H9 (cell line): ENCODE results near the gene TMEM200C. TPM values are rescaled to one million over a fixed set of nuclear protein-coding genes. Genes with fewer than 3 reads are reported as not detected.

Source experiments
- DNase-seq: peaks from one replicate; pipeline ENCODE4 v3.0.0-alpha.2; 2017
- H2AFZ ChIP-seq: one replicate; pipeline ENCODE4 v1.6.1; 2013; ENCODE audit warnings: mild to moderate bottlenecking, low read length, control low read depth, moderate library complexity
- H2AK5ac ChIP-seq: 2 replicates; pipeline ENCODE4 v1.6.1; 2013; ENCODE audit warnings: low read length, control low read depth, mixed read lengths; ENCODE audit not compliant: insufficient read length
- H2BK120ac ChIP-seq: one replicate; pipeline ENCODE4 v1.6.1; 2013; ENCODE audit warnings: low read depth, mild to moderate bottlenecking, low read length, control low read depth, inconsistent platforms; ENCODE audit not compliant: poor library complexity, severe bottlenecking
- H2BK12ac ChIP-seq: 2 replicates; pipeline ENCODE4 v1.6.1; 2013; ENCODE audit warnings: low read length, control low read depth, mixed read lengths, low read depth; ENCODE audit not compliant: insufficient read length
- H2BK15ac ChIP-seq: 2 replicates; pipeline ENCODE4 v1.6.1; 2013; ENCODE audit warnings: low read depth, low read length, control low read depth
- H2BK20ac ChIP-seq: one replicate; pipeline ENCODE4 v1.6.1; 2013; ENCODE audit warnings: low read depth, mild to moderate bottlenecking, low read length, control low read depth, inconsistent platforms; ENCODE audit not compliant: poor library complexity, severe bottlenecking
- H2BK5ac ChIP-seq: 2 replicates; pipeline ENCODE4 v1.6.1; 2013; ENCODE audit warnings: low read length, control low read depth, mixed read lengths; ENCODE audit not compliant: insufficient read length
- H3K14ac ChIP-seq: 2 replicates; pipeline ENCODE4 v1.6.1; 2013; ENCODE audit warnings: low read length, control low read depth; ENCODE audit not compliant: insufficient read depth
- H3K18ac ChIP-seq: 2 replicates; pipeline ENCODE4 v1.6.1; 2013; ENCODE audit warnings: low read depth, mild to moderate bottlenecking, mixed read lengths, low read length, control low read depth; ENCODE audit not compliant: insufficient read length
- H3K23ac ChIP-seq: 2 replicates; pipeline ENCODE4 v1.6.1; 2013; ENCODE audit warnings: low read length, control low read depth, mixed read lengths, low read depth; ENCODE audit not compliant: insufficient read length
- H3K23me2 ChIP-seq: 2 replicates; pipeline ENCODE4 v1.6.1; 2013; ENCODE audit warnings: low read depth, mild to moderate bottlenecking, mixed read lengths, low read length, control low read depth; ENCODE audit not compliant: insufficient read length, poor library complexity, severe bottlenecking
- H3K27ac ChIP-seq: 2 replicates; pipeline ENCODE4 v1.5.1; 2013; ENCODE audit warnings: low read length, control low read depth, mixed read lengths, low read depth; ENCODE audit not compliant: insufficient read length
- H3K27me3 ChIP-seq: 2 replicates; pipeline ENCODE4 v1.6.1; 2013; ENCODE audit warnings: low read length, control low read depth, inconsistent platforms; ENCODE audit not compliant: insufficient read depth
- H3K4ac ChIP-seq: 2 replicates; pipeline ENCODE4 v1.6.1; 2013; ENCODE audit warnings: low read depth, mild to moderate bottlenecking, control low read depth, inconsistent platforms, low read length, moderate library complexity
- H3K4me1 ChIP-seq: 2 replicates; pipeline ENCODE4 v1.6.1; 2013; ENCODE audit warnings: low read length, control low read depth, inconsistent platforms; ENCODE audit not compliant: insufficient read depth
- H3K4me2 ChIP-seq: 2 replicates; pipeline ENCODE4 v1.6.1; 2013; ENCODE audit warnings: low read length, control low read depth, mixed read lengths; ENCODE audit not compliant: insufficient read length, insufficient read depth
- H3K56ac ChIP-seq: 2 replicates; pipeline ENCODE4 v1.6.1; 2013; ENCODE audit warnings: low read depth, mild to moderate bottlenecking, mixed read lengths, low read length, control low read depth; ENCODE audit not compliant: insufficient read length
- H3K79me1 ChIP-seq: 2 replicates; pipeline ENCODE4 v1.6.1; 2013; ENCODE audit warnings: low read depth, mild to moderate bottlenecking, moderate library complexity, low read length, control low read depth, inconsistent platforms; ENCODE audit not compliant: insufficient read depth, poor library complexity, severe bottlenecking
- H3K79me2 ChIP-seq: 2 replicates; pipeline ENCODE4 v1.6.1; 2013; ENCODE audit warnings: low read length, control low read depth, inconsistent platforms; ENCODE audit not compliant: insufficient read depth
- H3K9ac ChIP-seq: 2 replicates; pipeline ENCODE4 v1.6.1; 2013; ENCODE audit warnings: low read length, control low read depth, mixed read lengths; ENCODE audit not compliant: insufficient read length; ENCODE audit errors: extremely low read depth
- H3K9me3 ChIP-seq: one replicate; pipeline ENCODE4 v1.6.1; 2013; ENCODE audit warnings: low read depth, low read length, inconsistent platforms; ENCODE audit not compliant: control insufficient read depth
- H3T11ph ChIP-seq: one replicate; pipeline ENCODE4 v1.6.1; 2013; ENCODE audit warnings: mild to moderate bottlenecking, low read length, control low read depth, inconsistent platforms
- H4K20me1 ChIP-seq: one replicate; pipeline ENCODE4 v1.6.1; 2013; ENCODE audit not compliant: control insufficient read depth, insufficient read length, insufficient read depth
- H4K5ac ChIP-seq: 2 replicates; pipeline ENCODE4 v1.6.1; 2013; ENCODE audit warnings: low read depth, mild to moderate bottlenecking, mixed read lengths, low read length, control low read depth; ENCODE audit not compliant: insufficient read length
- H4K8ac ChIP-seq: replicated peaks from 2 replicates; pipeline ENCODE4 v1.6.1; 2013; ENCODE audit warnings: low read length, control low read depth, mixed read lengths, low read depth; ENCODE audit not compliant: insufficient read length
- H4K91ac ChIP-seq: 2 replicates; pipeline ENCODE4 v1.6.1; 2013; ENCODE audit warnings: low read depth, mild to moderate bottlenecking, moderate library complexity, mixed read lengths, low read length, control low read depth; ENCODE audit not compliant: insufficient read length
- H3K27ac Mint-ChIP-seq, 3 experiments: 2 replicates in 2 of 3; 3 replicates in 1 of 3; pipeline ENCODE4 v1.8.0; 2020 to 2021; ENCODE audit warnings: mixed read lengths in 3 of 3, mild to moderate bottlenecking in 1 of 3, moderate library complexity in 1 of 3
- H3K27me3 Mint-ChIP-seq: 2 replicates; pipeline ENCODE4 v1.8.0; 2021; ENCODE audit warnings: low read depth, mild to moderate bottlenecking, moderate library complexity, mixed read lengths
- H3K36me3 Mint-ChIP-seq, 3 experiments: 2 replicates in 2 of 3; 3 replicates in 1 of 3; pipeline ENCODE4 v1.8.0; 2020 to 2021; ENCODE audit warnings: low read depth in 3 of 3, mixed read lengths in 3 of 3; ENCODE audit not compliant: insufficient read depth in 1 of 3
- H3K4me1 Mint-ChIP-seq, 2 experiments: 2 replicates each; pipeline ENCODE4 v1.8.0; 2020; ENCODE audit warnings: mixed read lengths in 2 of 2
- H3K4me3 Mint-ChIP-seq, 2 experiments: 2 replicates in 1 of 2; 3 replicates in 1 of 2; pipeline ENCODE4 v1.8.0; 2020 to 2021; ENCODE audit warnings: mild to moderate bottlenecking in 2 of 2, mixed read lengths in 2 of 2, moderate library complexity in 1 of 2
- H3K9me3 Mint-ChIP-seq, 2 experiments: 2 replicates in 1 of 2; 3 replicates in 1 of 2; pipeline ENCODE4 v1.8.0; 2020; ENCODE audit warnings: mild to moderate bottlenecking in 2 of 2, mixed read lengths in 2 of 2, moderate library complexity in 1 of 2
- WGBS: extraction: QIAGEN DNeasy Blood & Tissue Kit; methylation state at CpG from one replicate; pipeline ENCODE4 v1.1.7; 2013; ENCODE audit warnings: missing lambda C conversion rate, low lambda C conversion rate, mixed read lengths; ENCODE audit not compliant: insufficient read length; ENCODE audit errors: extremely low coverage; 5-methylcytosine and 5-hydroxymethylcytosine counted together
- total RNA-seq: library from RNA; stranded (reverse); gene quantifications from 2 replicates; pipeline ENCODE4 v1.2.1, GENCODE V29; 2021
- TF ChIP-seq, protein P1 (sequence below): fragments of 200-600 bp; sonication (generic); conservative IDR thresholded peaks from 3 replicates; pipeline ENCODE4 v1.8.0; 2021; ENCODE audit warnings: antibody characterized with exemption, mild to moderate bottlenecking

Gene TMEM200C
- total RNA-seq, 1 experiment from 2014 or later: 6.3 TPM

- no peak overlapping the region for H3K9ac ChIP-seq
- WGBS: no CpG with 5 or more reads among the region's 10 CpGs
These were observed 8.1 kb upstream of the TMEM200C start for GRCh38 chr18:5903386-5903785.

More at GRCh38 chr18:5903386-5903785, 8.1 kb upstream of the TMEM200C start:
- Histone ChIP-seq H2BK12ac (no peak overlapping the region), H3K4me2 (no peak overlapping the region), H3K14ac (no peak overlapping the region), H3K23ac (no peak overlapping the region), H2AFZ (no peak overlapping the region), H2BK20ac (no peak overlapping the region), H3K18ac (no peak overlapping the region), H3T11ph (no peak overlapping the region), H4K91ac (no peak overlapping the region), H2AK5ac (no peak overlapping the region), H3K56ac (no peak overlapping the region), H3K79me2 (no peaks in the 10 kb centered on the region), H2BK5ac (no peak overlapping the region), H3K79me1 (no peaks in the 10 kb centered on the region), H2BK120ac (no peak overlapping the region), H4K20me1 (no peaks in the 10 kb centered on the region), H2BK15ac (no peak overlapping the region), H3K27ac (no peak overlapping the region), H4K8ac (no peak overlapping the region), H3K23me2 (no peaks in the 10 kb centered on the region), H3K4me1 (no peaks in the 10 kb centered on the region; the same call in 1 of the 2 replicates), H3K9me3 (no peaks in the 10 kb centered on the region), H3K27me3 (no peaks in the 10 kb centered on the region), H4K5ac (no peak overlapping the region), H3K4ac (no peak overlapping the region)
- H3K27me3 Mint-ChIP-seq: no peaks in the 10 kb centered on the region
- H3K27ac Mint-ChIP-seq: no peak overlapping the region
- no peak overlapping the region for H3K4me3 Mint-ChIP-seq
- H3K36me3 Mint-ChIP-seq: no peaks in the 10 kb centered on the region; a peak in 1 of 7 replicates
- H3K4me1 Mint-ChIP-seq: peaks cover 7 to 8% of the 10 kb centered on the region in 2 experiments; a peak in 2 of 4 replicates
- H3K9me3 Mint-ChIP-seq: no peaks in the 10 kb centered on the region
- no peak for DNase-seq
- TF ChIP-seq, protein P1, sequence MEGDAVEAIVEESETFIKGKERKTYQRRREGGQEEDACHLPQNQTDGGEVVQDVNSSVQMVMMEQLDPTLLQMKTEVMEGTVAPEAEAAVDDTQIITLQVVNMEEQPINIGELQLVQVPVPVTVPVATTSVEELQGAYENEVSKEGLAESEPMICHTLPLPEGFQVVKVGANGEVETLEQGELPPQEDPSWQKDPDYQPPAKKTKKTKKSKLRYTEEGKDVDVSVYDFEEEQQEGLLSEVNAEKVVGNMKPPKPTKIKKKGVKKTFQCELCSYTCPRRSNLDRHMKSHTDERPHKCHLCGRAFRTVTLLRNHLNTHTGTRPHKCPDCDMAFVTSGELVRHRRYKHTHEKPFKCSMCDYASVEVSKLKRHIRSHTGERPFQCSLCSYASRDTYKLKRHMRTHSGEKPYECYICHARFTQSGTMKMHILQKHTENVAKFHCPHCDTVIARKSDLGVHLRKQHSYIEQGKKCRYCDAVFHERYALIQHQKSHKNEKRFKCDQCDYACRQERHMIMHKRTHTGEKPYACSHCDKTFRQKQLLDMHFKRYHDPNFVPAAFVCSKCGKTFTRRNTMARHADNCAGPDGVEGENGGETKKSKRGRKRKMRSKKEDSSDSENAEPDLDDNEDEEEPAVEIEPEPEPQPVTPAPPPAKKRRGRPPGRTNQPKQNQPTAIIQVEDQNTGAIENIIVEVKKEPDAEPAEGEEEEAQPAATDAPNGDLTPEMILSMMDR: no peak
